Epithelial cell of esophagus (primary cell): Measurements from ENCODE around the gene ZC3H6.

Experiments
- DNase-seq: peaks from one replicate; pipeline ENCODE4 v3.0.0; 2010; ENCODE audit warnings: low read depth
- H3K4me3 ChIP-seq: 2 replicates; pipeline ENCODE4 v1.5.1; 2011; ENCODE audit warnings: mild to moderate bottlenecking, low read length, control low read depth
- CTCF ChIP-seq: IDR thresholded peaks from 2 replicates; pipeline ENCODE4 v1.5.1; 2011; ENCODE audit warnings: low read depth, mild to moderate bottlenecking, low read length, control low read depth, inconsistent platforms; ENCODE audit not compliant: insufficient read depth; ENCODE audit errors: missing control alignments

The ZC3H6 gene

GRCh38 chr2:112275311-112275886 is at the start of gene ZC3H6:
ZC3H6 (plus strand) TSS chr2:112275597; CDS start chr2:112275995, 398 bp downstream.
- TF ChIP-seq CTCF = no peak
- peak within 1 kb of the TSS; percentile 86 for H3K4me3 ChIP-seq
- DNase-seq = peak; percentile 98

- DNase-seq = peak; percentile 96
- H3K4me3 ChIP-seq = no peak overlapping the region
- TF ChIP-seq CTCF = no peak
Measured at GRCh38 chr2:112229348-112229747, 46.0 kb upstream of the ZC3H6 start.

- no peak for TF ChIP-seq CTCF
- H3K4me3 ChIP-seq = no peak overlapping the region
- no peak for DNase-seq
Measured at GRCh38 chr2:112230371-112230770, 45.0 kb upstream of the ZC3H6 start.

GRCh38 chr2:112239862-112240261 is 35.5 kb upstream of the ZC3H6 start:
- no peak for TF ChIP-seq CTCF
- DNase-seq = no peak
- H3K4me3 ChIP-seq = no peak overlapping the region

- DNase-seq = no peak
- no peak for TF ChIP-seq CTCF
- H3K4me3 ChIP-seq = no peak overlapping the region
Measured at GRCh38 chr2:112242384-112242783, 33.0 kb upstream of the ZC3H6 start.

GRCh38 chr2:112243233-112243632 is 32.2 kb upstream of the ZC3H6 start:
- peak; percentile 22 for DNase-seq
- H3K4me3 ChIP-seq = no peak overlapping the region
- no peak for TF ChIP-seq CTCF

GRCh38 chr2:112244854-112245253 is 30.5 kb upstream of the ZC3H6 start:
- no peak overlapping the region for H3K4me3 ChIP-seq
- no peak for TF ChIP-seq CTCF
- DNase-seq = no peak
